Activated T-helper 9 cell treated with anti-CD3 and anti-CD28 coated beads, Interleukin-2, amount 50 U/mL, for 16 hours (primary cell): ENCODE data around the gene DOK6.

ENCODE experiments used
- DNase-seq: peaks from one replicate; pipeline ENCODE4 v3.0.0-alpha.2; 2020; ENCODE audit warnings: low read depth

Gene DOK6

DNA sequence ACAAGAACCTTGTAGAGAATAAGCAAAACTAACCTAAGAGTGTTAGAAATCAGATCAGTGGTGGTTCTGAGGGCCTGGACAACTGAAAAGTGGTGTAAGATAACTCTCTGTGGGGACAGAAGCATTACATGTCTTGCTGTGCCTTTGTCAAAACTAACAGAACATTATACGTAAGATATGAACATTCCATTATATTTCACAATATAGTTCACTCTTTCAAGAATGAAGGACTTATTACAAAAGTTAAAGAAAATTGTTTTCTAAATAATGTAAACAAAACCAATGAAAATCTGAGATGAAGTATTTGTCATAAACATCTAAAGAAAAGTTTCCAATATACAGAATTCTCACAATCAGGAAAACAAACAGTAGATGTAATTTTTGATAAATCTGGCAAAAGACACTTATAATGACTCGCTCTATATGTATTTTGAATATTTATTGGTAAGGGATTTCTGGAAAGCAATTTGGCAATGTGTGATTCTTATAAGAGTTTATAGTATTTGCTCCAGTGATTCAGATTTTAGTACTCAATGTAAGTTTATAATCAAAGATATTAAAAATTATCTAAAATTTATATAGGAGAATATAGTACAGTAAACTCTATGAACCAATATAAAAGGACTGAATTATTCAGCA is 288.6 kb downstream of the DOK6 start:
- DNase-seq = no peak

DNA sequence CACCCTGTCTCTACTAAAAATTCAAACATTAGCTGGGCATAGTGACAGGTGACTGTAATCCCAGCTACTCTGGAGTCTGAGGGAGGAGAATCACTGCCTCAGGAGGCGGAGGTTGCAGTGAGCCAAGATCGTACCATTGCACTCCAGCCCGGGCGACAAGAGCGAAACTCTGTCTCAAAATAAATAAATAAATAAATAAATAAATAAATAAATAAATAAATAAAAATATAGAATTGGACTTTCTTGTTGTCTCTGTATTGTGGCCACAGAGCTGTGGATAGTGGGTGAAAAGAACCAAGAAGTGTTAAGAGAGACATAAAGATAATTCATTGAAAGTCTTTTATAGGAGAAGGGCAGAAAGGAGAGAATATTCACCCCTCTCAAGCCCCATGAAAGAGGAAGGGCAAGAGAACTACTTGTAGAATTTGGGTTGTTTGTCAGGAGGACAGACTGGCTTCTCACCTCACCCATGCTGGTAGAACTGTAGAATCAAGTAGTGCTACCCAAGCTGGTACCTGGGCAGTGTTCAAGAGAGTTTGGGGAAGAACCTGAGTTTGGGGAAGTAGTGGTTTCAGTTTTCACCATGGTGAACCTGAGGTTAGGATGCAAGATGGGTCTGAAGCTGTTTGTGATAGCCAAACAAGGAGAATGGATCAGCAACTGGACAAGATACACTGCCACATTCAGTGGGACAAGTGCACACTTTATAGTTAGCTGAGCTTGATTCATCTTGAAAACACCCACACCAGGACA is 290.5 kb downstream of the DOK6 start:
- DNase-seq = no peak

DNA sequence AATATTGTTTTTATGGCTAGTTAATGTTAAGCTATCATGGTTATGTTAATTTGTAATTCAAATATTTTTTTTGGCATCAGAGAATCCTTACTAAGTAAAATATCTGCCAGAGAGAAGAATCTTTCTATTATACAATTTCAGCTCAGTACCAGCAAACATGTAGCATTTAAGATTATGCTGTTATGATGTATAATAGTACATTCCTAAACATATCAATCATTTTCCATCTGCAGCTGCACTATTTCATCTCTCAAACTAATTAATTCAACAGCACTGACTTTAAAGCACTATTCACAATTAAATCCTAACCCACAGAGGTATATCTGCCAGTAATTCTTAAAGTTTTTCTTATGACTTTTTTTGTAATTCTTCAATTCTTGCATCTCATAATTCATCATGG is 296.4 kb downstream of the DOK6 start:
- no peak for DNase-seq

DNA sequence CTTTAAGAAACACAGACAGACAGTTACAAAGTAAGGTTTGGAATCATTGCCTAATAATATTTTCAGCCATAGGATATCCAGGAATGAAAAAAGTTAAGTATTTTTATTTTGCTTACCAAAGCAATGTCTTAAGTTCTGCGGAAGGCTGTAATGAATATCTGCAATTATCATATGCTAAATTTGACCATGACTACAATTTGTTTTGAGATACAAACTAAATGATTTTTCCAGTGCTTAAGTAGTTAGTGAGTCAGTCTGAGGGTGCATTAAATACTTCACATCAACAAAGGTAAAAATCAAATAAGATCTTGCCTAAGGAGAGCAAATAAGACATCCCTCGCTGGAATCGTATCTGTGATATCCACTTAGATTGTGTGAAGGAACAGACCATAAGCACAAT is 297.0 kb downstream of the DOK6 start:
- no peak for DNase-seq

DNA sequence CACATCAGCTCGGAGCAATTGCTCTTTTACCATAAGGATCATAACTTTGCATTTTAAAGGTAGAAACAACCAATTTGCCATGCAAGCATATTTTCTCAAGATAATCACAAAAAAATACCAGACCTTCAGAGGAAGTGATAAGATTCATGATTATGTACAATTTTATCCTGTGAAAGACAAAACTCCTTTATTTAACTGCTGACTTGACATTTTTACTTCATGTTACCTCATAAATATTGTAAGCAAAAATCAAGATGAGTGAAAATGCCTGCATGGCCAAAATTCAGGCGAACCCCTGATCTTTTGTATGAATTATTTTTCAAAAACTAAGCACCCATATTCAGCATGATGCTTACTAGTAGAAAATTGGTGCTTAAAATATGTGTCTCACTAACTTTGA is 300.6 kb downstream of the DOK6 start:
- DNase-seq = no peak

DNA sequence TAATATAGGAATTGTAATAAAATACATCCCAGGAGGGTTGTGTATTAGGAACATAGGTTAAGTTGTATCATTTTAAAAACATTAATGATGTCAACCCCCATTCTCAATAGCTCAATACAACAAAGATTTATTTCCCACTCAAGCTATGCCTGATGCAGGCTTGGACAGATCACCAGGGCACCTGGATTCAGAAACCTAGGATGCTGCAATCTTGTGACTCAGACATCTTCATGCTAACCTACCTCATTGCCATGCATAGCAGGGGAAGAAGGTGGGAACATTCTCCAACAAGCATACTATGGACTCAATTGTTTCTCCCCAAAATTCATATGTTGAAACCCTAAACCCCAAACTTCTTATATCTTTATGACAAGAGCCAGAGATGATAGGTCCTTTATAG is 302.8 kb downstream of the DOK6 start:
- no peak for DNase-seq

DNA sequence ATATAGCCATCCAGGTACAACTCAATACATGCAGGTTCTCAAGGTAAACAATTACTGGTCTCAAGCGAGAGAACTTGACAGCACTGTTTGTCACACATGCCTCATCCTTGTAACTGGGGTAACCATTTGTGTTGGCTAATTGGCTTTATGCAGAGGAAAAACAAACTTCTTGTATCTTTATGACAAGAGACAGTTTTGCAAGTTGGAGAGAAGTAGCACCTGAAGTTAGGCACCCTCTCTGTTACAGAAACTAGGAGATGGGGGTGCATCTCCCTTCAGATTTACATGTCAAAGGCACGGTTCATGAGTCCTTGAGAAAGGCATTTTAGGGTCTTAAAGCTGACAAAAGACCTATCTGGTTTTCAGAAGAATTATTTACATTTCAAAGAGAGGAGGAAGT is 305.3 kb downstream of the DOK6 start:
- no peak for DNase-seq

DNA sequence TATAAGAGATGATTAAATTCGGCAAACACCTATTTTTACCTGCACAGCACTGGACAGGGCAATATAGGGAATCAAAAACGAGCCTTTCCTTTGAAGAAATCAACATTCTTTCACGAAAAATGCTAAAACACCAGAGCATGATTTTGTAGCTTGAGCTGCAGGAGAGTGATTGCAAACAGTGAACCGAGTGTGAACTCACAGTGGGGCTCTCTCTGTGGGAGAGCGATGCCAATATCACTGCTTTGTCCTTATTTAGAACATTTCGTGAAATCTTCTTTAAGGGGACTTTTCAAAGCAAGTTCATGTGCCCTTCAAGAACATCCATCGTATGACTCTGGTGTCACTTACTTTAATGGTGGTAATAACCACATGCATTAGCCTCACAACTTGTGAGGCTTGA is 308.2 kb downstream of the DOK6 start:
- DNase-seq = no peak

DNA sequence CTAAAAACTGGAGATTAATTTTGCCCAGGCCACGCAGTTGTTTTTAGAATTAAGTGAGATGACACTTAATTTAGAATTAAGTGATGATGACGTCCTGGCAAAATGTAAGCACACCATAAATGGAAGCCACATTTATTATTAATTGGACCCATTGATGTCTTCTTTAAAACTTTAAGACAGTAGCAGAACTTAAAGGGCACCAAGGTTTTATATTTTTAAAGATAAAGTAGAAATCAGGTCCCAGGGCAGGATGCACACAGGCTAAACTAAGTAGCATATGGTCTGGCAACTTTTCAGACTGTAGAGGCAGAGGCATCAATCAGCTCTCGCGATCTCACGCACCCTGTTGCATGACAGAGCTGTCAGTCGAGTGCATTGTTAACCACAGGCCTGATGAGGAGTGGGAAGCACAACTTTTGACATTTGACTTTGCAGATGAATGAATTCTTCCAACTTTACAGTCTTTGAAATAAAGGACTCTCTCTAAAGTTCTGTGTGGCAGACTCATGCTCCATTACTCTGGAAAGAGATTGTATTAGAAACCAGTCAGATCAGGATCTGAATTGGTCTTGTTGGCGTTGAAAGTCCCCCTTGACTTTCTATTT is 314.6 kb downstream of the DOK6 start:
- no peak for DNase-seq

DNA sequence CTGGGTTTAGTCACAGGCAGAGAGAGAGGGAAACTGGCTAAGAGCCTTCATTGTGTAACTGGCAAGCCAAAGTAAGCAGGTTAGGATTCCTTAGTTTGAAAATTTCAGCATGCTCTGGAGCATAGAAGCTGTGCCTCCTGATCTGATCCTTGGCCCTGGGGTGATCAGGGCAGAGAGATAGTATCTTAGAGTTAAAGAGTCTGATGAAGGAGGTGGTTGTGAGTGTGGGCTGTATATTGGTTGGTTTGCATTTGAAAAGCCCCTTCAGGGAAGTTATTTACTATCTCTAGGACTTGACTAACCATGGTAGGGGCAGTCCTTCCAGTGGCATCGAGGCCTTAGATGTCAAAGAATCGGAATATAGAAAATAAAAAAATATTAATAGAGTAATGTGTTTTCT is 316.9 kb downstream of the DOK6 start:
- no peak for DNase-seq

DNA sequence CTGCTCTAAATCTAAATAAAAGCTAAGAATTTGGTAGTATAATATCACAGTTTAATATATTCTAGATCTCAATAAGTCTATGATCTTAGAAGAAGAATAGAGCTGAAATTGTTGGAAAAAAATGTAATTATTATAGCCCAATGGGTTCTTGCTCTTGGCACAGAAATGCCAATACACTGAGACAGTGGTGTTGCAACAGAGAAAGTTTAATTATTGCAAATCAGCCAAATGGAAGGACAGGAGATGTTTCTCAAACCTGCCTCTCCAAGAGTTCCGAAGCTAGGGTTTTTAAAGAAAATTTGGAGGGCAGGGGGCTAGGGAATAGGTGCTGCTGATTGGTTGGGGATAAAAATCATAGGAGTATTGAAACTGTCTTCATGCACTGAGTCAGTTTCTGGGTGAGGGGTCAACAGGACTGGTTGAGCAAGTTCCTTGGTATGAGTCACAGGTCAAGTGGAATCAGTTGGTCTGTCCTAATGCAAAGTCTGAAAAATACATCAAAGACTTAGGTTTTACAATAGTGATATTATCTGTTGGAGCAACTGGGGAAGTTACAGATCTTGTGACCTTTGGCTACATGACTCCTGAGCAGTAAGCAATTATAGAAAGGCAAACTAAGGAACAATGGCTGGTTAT is 318.3 kb downstream of the DOK6 start:
- DNase-seq = no peak

DNA sequence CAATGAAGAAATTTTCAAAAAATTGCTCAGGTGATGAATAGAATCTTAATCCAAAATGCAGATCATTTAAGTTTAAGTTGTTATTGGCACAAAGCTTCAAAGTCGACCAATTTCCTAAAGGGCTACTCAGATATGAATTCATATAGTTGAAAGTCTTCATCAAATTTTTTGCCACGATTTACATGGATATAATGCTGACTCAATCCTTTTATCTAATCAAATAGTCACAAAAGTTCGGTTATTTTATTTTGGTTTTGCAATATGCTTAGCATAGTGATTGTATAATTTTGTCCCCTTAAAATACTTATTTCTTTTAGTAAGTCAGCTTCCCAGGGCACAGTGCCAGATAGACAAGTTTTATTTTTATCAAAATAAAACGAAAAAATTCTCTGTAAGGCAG is 319.7 kb downstream of the DOK6 start:
- DNase-seq = no peak

DNA sequence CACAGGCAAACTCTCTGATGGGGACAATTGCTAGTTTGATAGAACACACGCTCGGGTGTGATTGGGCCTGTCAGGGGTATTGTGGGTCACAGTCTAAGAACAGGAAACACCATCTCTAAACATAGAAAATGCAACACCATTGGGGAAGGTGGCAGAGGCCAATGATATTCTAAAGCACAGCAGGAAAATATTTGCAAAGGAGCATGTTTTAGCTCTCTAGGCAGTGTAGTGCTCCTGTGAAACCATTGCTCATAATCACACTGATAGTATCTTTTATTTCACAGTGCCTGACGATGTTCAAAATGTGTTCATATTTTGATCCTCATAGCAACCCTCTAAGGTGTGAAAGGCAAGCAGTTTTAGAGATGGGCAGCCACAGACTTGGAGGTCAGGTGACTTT is 322.7 kb downstream of the DOK6 start:
- DNase-seq = no peak

DNA sequence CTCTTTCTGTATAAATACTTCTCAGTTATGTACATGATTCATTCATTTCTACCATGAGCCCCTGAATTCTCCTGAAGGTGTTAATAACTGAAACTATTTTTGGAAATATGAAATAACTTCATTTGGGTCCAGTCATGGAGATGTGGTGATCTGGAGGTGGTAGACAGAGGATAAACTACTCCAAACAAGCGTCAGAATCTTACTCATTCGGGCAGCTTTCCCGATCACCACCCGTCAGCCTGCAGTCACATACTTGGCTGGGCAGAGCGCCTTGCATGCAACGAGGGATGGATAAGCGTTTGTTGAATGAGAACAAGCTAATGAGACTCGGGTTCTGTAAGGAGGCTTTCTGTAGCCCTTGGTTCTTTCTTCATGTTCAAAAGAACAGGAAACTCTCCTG is 324.3 kb downstream of the DOK6 start:
- no peak for DNase-seq

DNA sequence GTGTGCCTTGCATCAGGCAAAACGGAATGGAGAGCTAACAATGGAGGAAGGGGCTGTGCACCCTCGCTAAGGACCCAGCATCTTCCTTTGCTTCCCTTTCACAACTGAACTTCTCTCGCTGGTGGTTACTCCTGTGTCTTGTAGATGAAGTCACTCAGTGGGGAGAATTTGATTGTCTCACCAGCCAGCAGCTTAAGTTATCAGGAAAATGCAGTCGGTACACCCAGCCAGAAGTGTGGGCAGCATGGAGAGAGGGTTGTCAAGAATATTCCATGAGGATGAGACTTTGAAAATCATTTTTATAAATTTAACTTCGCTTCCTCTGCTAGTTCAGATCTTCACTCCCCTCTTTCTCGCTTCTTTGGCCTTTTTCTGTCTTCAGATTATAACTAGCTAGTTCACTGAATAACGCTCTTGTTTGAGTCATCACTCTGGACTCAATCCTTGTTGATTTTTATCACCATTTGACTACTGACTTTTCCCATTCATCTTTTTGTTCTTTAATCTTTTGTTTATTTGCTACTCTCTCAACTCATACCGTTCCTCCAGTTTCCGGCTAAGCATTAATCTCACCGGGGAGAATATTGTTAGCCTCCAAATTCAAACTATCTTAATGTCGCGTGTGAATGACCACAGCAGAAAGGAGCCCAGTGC is 325.3 kb downstream of the DOK6 start:
- no peak for DNase-seq

DNA sequence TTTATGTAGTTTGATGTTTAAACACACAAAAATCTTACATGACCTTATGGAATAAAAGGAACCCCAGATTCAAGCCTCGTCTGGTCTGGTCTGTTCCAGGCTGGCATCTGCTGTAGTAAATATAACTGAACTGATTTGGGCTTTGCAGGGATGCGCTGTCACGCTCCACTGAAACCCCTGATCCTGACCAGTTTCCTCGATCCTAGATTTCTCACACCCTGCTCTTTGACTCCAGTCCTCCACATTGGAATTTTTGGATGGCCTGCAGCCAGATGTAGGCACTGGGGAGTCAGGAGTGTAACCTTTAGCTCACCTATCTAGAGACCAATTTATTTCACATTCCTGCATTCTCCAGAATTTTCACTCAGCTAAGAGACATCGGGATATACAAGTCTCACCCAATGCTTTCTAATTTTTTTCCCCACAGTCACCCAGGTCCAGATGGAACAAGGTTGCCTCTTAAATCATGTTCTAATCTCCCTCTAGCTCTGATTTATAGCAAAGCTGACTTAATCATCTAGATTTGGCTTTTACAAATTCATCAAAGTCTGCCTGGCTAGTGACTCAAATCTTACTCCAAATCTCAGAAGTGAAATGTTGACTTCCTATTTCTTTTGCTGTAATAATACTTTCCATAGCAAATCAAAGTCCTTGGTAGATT is 327.4 kb downstream of the DOK6 start:
- DNase-seq = no peak

DNA sequence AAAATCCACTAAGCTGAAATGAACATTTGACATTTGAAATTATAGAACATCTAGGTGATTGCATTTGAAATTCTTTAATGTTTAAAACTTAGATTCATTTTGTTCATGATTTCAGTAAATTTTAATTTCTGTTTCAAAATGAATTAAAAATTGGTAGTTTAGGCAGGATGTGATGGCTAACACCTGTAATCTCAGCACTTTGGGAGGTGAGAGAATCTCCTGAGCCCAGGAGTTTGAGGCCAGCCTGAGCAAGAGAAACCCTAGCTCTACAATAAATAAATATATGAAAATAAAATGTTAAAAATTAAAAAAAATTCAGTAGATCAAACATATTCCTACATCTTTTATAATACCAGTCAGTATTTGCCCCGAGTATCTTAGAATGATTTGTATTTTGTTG is 330.0 kb downstream of the DOK6 start:
- no peak for DNase-seq

DNA sequence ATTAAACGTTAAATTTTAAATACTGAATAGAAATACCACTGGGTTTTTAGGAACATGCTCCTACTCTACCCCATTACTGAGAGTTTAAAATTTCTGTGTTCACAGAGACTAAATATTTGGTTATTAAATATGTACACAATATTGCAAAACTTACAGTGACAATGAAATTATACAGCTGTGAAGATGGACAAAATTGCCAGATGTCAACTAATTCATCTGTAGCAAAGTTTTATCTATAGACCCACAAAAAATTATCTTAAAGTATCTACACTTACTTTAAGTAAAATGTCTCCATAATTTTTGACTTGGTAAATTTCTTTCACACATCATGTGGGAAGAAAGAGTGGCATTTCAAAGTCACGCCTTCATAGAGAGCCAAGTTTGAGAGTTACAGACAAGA is 333.8 kb downstream of the DOK6 start:
- no peak for DNase-seq

DNA sequence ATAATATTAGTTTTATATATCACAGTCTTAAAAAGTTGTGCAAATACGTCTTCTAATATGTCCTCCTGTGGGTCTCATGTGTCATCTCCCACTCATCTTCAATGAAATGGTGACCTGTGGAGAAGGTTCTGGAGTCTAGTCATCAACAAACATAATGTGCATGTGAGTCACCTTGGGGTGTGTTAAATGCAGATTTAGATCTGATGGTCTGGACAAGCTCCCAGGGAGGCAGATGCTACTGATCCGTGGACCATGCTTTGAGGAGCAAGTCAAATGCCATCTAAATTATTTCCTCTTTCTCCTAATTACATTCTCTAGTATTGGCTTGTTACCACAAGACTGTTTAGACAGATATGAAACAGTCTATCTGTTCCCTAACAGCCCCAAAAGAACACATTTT is 336.0 kb downstream of the DOK6 start:
- DNase-seq = no peak

DNA sequence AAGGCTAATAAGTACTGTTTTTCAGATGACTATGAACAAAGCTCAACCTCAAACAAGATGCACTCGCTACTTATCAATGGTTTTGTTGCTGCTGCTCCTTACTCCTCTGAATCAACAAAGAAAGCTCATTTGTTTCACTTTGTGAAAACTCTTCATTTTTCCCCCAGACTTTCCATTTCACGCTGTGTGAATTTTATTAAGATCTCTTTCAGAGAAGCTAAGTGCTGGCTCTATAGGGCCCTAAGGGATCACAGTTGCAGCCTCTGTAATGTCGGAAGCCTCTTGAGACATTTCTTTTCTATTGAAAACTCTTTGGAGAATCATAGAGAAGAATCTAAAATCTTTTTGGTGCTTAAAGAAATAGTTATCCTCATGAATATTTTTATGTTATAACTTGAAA is 337.2 kb downstream of the DOK6 start:
- no peak for DNase-seq

DNA sequence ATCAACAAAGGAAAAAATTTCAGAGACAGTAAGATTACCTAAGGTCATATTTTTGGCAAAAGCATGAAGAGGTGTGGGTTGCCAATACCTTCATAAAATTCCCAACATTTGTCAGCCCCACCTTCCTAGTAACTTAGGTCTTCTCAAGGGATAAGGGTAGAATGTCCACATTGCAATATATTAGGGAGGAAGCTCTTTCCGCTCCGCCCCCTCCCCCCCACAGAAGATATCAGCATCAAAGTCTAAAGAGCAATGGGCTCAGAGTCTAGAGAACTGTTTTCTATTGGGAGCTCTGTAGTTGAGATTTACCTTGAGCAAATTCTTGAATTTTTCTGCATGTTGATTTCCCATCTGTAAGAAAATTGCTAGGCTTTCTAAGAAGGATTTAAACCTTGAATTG is 346.7 kb downstream of the DOK6 start:
- DNase-seq = no peak

DNA sequence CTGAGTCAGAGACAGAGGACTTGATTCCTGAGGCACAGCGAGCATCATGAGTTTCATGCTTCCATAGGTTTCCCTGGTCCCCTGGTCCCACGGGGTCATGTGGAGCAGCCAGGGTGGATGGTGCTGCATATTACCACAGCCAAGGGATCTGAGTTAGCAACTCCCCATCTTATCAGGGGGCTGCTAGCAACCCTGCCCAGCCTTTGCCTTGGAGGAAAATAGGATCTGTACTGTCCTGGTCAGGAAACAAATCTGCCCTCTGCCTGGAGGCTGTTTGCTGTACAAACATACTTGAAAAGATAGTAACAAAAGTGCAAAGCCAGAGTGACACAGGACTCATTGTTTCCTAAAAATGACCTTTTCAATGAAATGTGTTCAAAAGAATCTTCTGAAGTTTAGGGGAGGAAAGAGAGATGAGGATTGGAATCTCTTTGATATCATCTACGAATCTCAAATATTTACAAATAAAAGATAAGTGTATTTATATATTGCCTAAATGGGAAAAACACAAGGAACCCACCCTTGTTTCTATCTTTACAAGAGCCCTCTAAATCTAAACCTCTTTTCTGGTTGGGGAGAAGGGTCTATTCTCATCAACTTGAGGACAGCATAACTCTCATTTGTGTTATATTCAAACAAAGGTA is 352.2 kb downstream of the DOK6 start:
- no peak for DNase-seq
